Posterior vena cava (tissue), 2 donors: Measurements from ENCODE around the gene NISCH. TPM values are rescaled to one million over a fixed set of nuclear protein-coding genes. Genes with fewer than 3 reads are reported as not detected.

Source experiments
- DNase-seq: peaks from one replicate; pipeline ENCODE4 v3.0.0-alpha.2; 2020; ENCODE audit warnings: low spot score
- intact Hi-C, 2 donors: fragments of 100-400 bp; cut with DNase I; formaldehyde crosslinking; loops; one replicate each; pipeline versions ENCODE4 v1.14.1 to v1.14.2; 2022 to 2023
- total RNA-seq, 2 donors: library from RNA; stranded (reverse); fragmentation: NEBNext Ultra II Directional; extraction: Animal tissue kit (Norgen Biotek cat#: 25700); gene quantifications; one replicate each; pipeline ENCODE4 v1.2.1, GENCODE V29; 2021
- donor health status: DM: yes; HTN: yes; CAD: no.
- donor health status: DM: yes; HTN: yes; CAD: no.

NISCH gene
- total RNA-seq, 2 donors from 2014 or later, result 53.0 to 65.2 TPM

GRCh38 chr3:52458770-52459545 lies 3.6 kb downstream of the NISCH start:
- DNase-seq, result no peak
- intact Hi-C loops, result no loop called here

DNA sequence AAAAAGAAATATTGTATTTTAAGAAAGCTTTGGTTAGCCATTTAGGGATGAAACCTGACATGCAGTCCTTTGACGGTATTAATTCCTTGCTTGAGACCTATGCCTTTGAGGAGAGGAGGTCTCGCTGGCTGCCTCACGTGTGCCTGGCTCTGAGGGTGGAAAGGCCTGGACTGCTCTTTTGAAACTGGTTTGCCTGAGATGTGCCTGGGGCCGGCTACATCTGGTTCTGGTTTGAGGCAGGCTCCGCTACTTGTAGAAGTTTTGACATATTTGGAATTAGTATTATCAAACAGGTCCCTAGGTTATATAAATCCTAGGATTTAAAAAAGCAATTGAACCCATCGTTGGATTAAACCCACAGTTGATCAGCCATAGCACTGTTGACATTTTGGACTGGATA lies 6.5 kb downstream of the NISCH start:
- no peak for DNase-seq
- intact Hi-C loops, result no loop called here

- intact Hi-C loops, result no loop called here
- no peak for DNase-seq
Observed at GRCh38 chr3:52463416-52463815, 8.0 kb downstream of the NISCH start.

DNA sequence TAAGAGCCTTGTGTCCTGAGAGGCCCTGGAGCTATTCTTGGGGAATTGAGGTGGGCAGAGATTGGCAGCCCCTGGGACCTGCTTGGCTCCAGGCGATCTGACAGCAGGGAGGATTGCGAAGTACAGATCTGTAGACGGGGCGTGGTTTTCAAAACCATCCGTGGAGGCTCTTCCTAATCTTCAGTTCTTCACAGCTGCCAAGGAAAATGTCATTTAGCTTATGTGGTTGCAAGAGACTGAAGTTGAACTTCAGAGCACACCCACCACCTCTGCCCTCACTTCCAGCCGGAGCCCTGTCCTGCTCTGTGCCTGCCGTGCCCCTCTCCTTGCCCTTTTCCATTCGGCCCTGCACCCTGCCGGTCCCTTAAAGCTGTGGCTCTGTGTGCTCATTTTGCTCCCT lies 12.9 kb downstream of the NISCH start:
- DNase-seq, result no peak
- intact Hi-C loops, result no loop called here

DNA sequence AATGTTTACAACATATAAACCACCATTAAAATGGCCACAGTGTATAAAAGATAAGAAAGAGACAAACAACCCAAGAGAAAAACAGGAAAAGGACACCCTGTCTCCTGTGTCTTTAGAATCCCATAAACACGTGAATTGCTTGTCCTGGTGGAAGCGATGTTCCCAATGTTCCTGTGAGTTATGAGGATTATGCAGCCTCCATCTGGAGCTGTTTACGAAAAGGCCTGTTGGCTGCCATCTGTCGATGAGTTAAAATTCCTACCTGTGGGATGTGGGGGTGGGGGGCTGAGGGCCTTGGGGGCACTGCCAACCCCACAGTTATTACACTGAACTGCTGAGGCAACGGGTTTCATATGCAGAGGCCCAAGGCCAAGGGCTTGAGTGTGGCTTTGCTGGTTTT lies 13.6 kb downstream of the NISCH start:
- no peak for DNase-seq
- intact Hi-C loops, result no loop called here

DNA sequence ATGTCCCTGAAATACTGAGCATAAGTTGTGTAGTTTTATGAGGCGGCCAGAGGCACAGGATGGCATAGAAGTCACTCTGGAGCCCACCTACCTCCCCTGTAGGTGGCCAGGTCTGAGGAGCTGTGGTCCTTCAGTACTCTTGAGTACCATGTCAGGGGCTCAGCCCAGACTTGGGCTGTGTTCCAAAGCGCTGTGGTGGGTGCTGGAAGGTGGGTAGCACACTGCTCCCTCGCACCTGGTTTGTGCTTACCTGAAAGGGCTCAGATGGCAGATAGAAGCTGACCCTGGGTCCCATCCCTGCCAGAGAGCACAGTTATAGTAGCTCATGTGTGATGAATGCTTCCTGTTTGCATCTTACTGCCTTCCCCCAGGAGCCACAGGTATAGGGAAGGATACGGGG lies 15.5 kb downstream of the NISCH start:
- DNase-seq, result no peak
- intact Hi-C loops, result no loop called here

DNA sequence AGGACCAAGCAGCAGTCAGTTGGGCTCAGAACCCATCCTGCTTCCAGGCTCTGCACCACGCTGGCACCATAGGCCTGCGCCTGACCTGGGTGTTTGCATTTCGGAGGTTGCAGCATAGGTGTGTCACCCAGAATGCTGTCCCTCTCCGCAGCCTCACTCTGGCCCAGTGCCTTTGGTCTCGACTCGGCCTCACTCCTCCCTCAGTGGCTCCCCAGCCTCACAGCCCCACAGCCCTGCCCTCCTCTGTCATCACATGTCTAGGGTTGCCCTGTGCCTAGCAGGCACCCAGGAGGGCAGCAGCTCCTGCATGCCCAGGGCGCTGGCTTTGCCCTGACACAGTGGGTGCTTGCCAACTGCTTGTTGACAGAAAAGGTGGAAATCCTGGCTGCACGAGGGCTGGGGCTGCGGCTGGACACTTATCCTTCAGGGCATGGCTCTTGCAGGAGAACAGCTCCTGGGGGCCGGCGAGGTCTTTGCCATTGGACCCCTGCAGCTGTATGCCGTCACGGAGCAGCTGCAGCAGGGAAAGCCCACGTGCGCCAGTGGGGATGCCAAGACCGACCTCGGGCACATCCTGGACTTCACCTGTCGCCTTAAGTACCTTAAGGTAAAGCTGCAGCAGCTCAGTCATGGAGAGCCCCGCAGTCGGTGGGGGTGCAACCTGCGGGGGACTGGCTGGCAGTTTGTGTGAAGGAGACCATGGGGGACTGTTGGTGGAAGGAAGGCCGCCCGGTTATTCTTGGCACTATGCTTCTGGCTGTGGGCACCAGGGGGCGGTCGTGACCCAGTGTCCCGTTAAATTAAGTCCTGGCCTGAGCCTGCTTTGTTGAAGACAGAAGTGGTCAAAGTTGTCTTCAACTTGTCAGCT lies 16.2 kb downstream of the NISCH start:
- intact Hi-C loops, result no loop called here
- DNase-seq, result peak; percentile 92

- intact Hi-C loops, result no loop called here
- DNase-seq, result no peak
Observed at GRCh38 chr3:52472239-52473000, 17.0 kb downstream of the NISCH start.

DNA sequence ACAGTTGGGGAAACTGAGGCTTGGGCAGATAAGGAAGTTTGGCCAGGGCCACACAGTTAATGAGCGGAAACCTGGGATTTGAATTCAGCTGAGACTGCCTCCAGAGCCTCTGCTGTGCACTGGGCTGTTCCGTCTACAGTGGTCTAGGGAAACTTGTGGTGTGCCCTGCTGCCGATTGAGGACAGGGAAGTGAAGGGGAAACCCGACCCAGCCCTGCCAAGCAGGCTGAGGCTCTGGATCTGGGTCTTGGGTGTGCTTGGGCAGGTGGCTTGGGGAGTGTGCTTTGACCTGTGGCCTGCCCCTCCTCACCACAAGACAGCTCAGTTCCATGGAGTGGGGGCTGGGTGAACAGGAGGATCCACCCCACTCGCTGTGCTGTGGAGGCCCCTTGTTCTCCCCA lies 17.6 kb downstream of the NISCH start:
- no peak for DNase-seq
- intact Hi-C loops, result no loop called here

- no peak for DNase-seq
- intact Hi-C loops, result no loop called here
Observed at GRCh38 chr3:52477076-52477795, 21.8 kb downstream of the NISCH start.

DNA sequence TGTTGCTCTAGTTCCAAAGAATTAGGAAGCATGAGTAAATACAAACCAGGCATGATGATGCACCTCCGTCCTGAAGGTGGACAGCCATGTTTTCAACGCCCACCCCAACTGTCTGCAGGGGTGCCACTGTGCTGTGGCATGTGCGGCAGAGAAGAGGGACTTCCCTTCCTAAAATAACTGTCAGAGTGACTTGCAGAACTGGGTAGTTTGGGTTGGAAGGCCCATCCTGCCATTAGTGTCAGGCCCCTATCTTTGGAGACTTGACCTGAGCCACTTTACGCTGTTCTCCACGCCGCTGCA lies 22.3 kb downstream of the NISCH start:
- intact Hi-C loops, result no loop called here
- no peak for DNase-seq

- DNase-seq, result no peak
- intact Hi-C loops, result no loop called here
Observed at GRCh38 chr3:52479037-52479876, 23.9 kb downstream of the NISCH start.

DNA sequence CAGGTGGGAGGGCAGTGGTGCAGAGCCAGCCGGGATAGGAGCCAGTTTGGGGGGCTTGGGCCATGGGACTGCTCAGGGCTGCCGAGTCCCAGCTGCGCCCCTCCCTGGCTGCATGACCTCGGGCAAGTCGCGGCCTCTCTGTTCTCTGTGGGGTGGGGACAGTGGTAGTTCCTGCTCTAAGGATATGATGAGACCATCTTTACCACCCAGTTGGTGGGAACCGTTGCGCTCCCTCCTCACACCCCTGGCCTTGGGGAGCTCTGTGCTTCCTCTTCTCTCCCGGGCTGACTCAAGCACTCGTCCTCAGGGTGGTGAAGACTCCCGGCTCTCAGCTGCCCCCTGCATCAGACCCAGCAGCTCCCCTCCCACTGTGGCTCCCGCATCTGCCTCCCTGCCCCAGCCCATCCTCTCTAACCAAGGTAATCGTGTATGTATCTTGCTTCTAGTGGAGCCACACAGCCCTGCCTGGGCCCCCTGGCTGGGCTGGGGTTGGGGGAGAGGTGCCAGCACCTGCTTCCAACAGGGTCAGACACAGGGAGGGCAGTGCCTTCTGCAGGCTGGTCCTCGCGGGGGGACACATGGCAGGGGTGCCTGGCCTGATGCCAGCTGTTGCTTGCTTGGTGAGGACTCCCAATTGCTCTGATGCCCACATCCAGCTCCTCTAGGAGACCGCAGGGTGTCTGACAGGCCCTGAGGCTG lies 24.6 kb downstream of the NISCH start:
- intact Hi-C loops, result no loop called here
- peak; percentile 78 for DNase-seq

DNA sequence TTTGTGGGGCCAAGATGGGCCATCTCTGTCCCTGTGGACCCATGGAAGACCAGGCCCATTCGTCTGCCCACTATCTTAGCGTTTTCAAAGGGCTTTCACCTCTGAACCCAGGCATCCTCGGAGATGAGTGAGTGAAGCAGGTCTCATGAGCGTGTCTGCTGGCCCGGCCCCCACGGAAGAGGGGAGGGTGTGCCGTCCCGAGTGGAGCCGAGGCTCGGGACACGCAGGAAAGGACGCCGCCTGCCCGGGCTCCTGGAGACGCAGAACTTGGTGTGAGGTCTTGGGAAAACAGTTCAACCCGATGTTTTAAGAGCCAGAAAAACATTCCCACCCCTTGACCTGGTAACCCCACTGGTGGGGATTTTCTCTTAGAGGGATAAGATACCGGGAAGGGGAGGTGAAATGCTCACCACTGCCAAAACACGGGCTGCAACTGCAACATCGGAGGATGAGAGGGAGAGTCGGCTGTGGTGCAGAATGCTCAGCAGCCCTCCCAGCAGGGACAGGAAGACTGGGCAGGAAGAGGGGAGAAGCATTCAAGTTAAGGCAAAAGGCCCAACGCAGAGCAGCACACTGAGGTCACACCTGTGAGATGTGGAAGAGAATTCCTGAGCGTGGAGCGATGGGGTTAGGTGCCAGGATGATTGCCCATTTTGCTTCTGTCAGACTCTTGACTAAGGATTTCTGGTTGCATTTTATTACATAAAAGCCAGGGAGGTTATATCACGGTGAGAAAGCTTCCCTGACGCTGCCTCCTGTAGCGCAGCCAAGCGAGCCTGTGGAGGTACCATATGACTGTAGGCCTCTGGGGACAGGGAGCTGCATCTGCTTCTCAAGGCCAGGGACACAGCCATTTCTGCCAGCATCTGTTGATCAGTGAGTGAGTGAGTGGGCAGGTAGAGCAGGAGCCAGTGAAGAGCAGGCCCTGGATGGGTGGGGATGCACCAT lies 25.6 kb downstream of the NISCH start:
- intact Hi-C loops, result no loop called here
- no peak for DNase-seq

DNA sequence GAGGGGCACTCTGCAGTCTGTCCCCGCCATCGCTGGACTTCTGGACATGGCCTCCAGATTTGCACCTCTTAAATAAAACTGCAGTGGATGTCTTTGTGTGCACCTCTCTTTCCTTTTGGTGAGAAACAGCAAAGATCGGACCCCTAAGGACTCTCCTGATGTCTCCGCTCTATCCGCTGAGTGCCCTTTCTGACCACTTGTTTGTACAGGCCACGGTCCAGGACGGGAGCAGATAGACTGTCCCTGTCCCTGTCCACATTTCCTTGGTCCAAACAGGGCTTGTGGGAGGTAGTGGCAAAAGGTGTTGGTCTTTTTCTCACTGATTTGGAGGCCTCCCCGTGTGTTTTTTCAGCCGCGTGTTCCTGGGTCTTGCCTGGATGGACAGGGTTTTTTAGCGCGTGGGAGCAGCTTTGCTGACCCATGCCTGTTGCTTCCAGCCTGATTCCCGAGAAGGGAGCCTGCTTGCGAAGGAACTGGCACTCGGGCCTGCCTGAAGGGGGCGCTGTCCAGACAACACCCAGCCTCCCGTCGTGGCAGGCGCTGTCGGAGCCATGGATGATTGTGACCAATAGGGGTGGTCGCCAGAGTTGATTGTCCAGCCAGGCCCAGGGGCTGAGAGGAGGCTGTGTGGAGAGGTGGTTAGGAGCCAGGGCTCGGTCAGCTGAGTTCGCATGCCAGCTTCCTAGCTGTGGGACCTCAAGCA lies 26.6 kb downstream of the NISCH start:
- intact Hi-C loops, result no loop called here

DNA sequence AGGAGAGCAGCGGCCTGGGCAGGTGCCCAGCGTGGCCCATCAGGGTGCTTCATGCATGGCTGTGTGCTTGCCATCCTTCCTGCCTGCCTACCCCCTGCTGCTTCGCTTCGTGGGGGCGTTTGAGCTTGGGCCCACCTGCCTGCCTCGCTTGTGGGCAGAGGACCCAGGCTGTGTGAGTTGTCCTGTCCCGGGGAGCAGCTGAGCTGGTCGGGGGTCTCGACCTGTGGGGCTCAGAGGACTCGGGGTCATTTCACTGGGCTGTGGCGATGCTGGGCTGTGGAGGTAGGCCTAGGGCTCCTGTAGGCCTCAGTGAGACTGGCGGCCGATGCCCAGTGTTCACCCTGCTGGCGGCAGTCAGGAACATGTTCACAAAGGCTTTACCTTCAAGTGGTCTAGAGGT lies 27.7 kb downstream of the NISCH start:
- DNase-seq, result no peak
- intact Hi-C loops, result no loop called here

More for the DNA sequence above, 26.6 kb downstream of the NISCH start:
- no peak for DNase-seq
